IgD-negative memory B cell (primary cell): ENCODE results near the gene TAL1. TPM values are rescaled to one million over a fixed set of nuclear protein-coding genes. Genes with fewer than 3 reads are reported as not detected.

ENCODE experiments used
- H3K27ac Mint-ChIP-seq, 3 donors: one replicate each; pipeline ENCODE4 v1.8.0; 2020 to 2022; ENCODE audit warnings: mild to moderate bottlenecking in 3 of 3, mixed read lengths in 3 of 3, moderate library complexity in 1 of 3
- H3K27me3 Mint-ChIP-seq: one replicate; pipeline ENCODE4 v1.8.0; 2021; ENCODE audit warnings: mixed read lengths
- H3K36me3 Mint-ChIP-seq: one replicate; pipeline ENCODE4 v1.8.0; 2020; ENCODE audit warnings: mild to moderate bottlenecking, mixed read lengths
- H3K4me1 Mint-ChIP-seq, 3 donors: one replicate each; pipeline ENCODE4 v1.8.0; 2020 to 2022; ENCODE audit warnings: mixed read lengths in 3 of 3, mild to moderate bottlenecking in 1 of 3
- H3K4me3 Mint-ChIP-seq, 4 donors: one replicate each; pipeline ENCODE4 v1.8.0; 2020 to 2022; ENCODE audit warnings: mild to moderate bottlenecking in 4 of 4, mixed read lengths in 4 of 4, moderate library complexity in 3 of 4
- H3K9me3 Mint-ChIP-seq, 3 donors: one replicate each; pipeline ENCODE4 v1.8.0; 2020 to 2021; ENCODE audit warnings: mixed read lengths in 3 of 3, mild to moderate bottlenecking in 1 of 3
- polyA plus RNA-seq: library from polyadenylated mRNA; unstranded; fragments of 300-500 nt; fragmentation: Illumina TruSeq; gene quantifications from one replicate; pipeline ENCODE4 v1.2.3, GENCODE V29; 2021

Gene TAL1
- polyA plus RNA-seq, 1 donor from 2014 or later, result 0.19 TPM

GRCh38 chr1:47181095-47181954 lies 50.7 kb downstream of the TAL1 start:
- no peak overlapping the region for H3K4me3 Mint-ChIP-seq
- H3K36me3 Mint-ChIP-seq, result no peaks in the 10 kb centered on the region
- H3K27me3 Mint-ChIP-seq, result peaks cover 20% of the 10 kb centered on the region

GRCh38 chr1:47180603-47181094 lies 51.4 kb downstream of the TAL1 start:
- Mint-ChIP-seq H3K9me3 (no peaks in the 10 kb centered on the region), H3K4me3 (no peak overlapping the region), H3K36me3 (no peaks in the 10 kb centered on the region), H3K27ac (peak overlapping the region in 1 of 3 donors; percentile 2), H3K4me1 (peaks cover 0 to 6% (median 4%) of the 10 kb centered on the region in 3 donors), H3K27me3 (peaks cover 20% of the 10 kb centered on the region)

More at GRCh38 chr1:47181095-47181954, 50.7 kb downstream of the TAL1 start:
- Mint-ChIP-seq H3K27ac (peak overlapping the region in 1 of 3 donors; percentile 43), H3K4me1 (peaks cover 0 to 6% (median 4%) of the 10 kb centered on the region in 3 donors), H3K9me3 (no peaks in the 10 kb centered on the region)

GRCh38 chr1:47179988-47180563 lies 51.9 kb downstream of the TAL1 start:
- Mint-ChIP-seq H3K27me3 (peaks cover 20% of the 10 kb centered on the region), H3K36me3 (no peaks in the 10 kb centered on the region), H3K4me3 (peak overlapping the region in 1 of 4 donors; percentile 10), H3K9me3 (no peaks in the 10 kb centered on the region), H3K27ac (peak overlapping the region in 1 of 3 donors; percentile 2), H3K4me1 (peaks cover 0 to 10% (median 6%) of the 10 kb centered on the region in 3 donors)

- Mint-ChIP-seq H3K4me3 (peak overlapping the region in 3 of 4 donors; percentile 47 to 69 (median 66)), H3K4me1 (peaks cover 0 to 10% (median 9%) of the 10 kb centered on the region in 3 donors), H3K27me3 (peaks cover 20% of the 10 kb centered on the region), H3K9me3 (no peaks in the 10 kb centered on the region), H3K36me3 (no peaks in the 10 kb centered on the region), H3K27ac (peak overlapping the region in 1 of 3 donors; percentile 54)
Observed at GRCh38 chr1:47179017-47179987, 52.7 kb downstream of the TAL1 start.

GRCh38 chr1:47178654-47179016 lies 53.4 kb downstream of the TAL1 start:
- Mint-ChIP-seq H3K36me3 (no peaks in the 10 kb centered on the region), H3K9me3 (no peaks in the 10 kb centered on the region), H3K4me3 (no peak overlapping the region), H3K4me1 (peaks cover 0 to 10% (median 9%) of the 10 kb centered on the region in 3 donors), H3K27me3 (peaks cover 21% of the 10 kb centered on the region), H3K27ac (no peak overlapping the region)

GRCh38 chr1:47178020-47178419 lies 54.0 kb downstream of the TAL1 start:
- Mint-ChIP-seq H3K27me3 (peaks cover 22% of the 10 kb centered on the region), H3K36me3 (no peaks in the 10 kb centered on the region), H3K4me1 (peaks cover 0 to 10% (median 9%) of the 10 kb centered on the region in 3 donors), H3K9me3 (no peaks in the 10 kb centered on the region), H3K4me3 (no peak overlapping the region), H3K27ac (no peak overlapping the region)

- Mint-ChIP-seq H3K27me3 (peaks cover 17% of the 10 kb centered on the region), H3K36me3 (no peaks in the 10 kb centered on the region), H3K9me3 (no peaks in the 10 kb centered on the region), H3K27ac (no peak overlapping the region), H3K4me3 (no peak overlapping the region), H3K4me1 (peaks cover 0 to 10% (median 9%) of the 10 kb centered on the region in 3 donors)
Observed at GRCh38 chr1:47175227-47175934, 56.6 kb downstream of the TAL1 start.

GRCh38 chr1:47174656-47175020 lies 57.4 kb downstream of the TAL1 start:
- Mint-ChIP-seq H3K4me1 (peaks cover 0 to 9% (median 8%) of the 10 kb centered on the region in 3 donors), H3K4me3 (no peak overlapping the region), H3K27me3 (peaks cover 15% of the 10 kb centered on the region), H3K9me3 (no peaks in the 10 kb centered on the region), H3K27ac (no peak overlapping the region), H3K36me3 (no peaks in the 10 kb centered on the region)

- Mint-ChIP-seq H3K27me3 (peaks cover 5% of the 10 kb centered on the region), H3K4me1 (peaks cover 0 to 5% (median 4%) of the 10 kb centered on the region in 3 donors), H3K36me3 (no peaks in the 10 kb centered on the region), H3K9me3 (peaks cover 0 to 2% (median 0%) of the 10 kb centered on the region in 3 donors), H3K27ac (no peak overlapping the region), H3K4me3 (no peak overlapping the region)
Observed at GRCh38 chr1:47172782-47173181, 59.2 kb downstream of the TAL1 start.

Other genes with a start within 250 kb of the TAL1 start
- gene CYP4X1, start 208.6 kb downstream of the TAL1 start, polyA plus RNA-seq, result not detected
- not detected for gene CYP4Z1, start 165.0 kb downstream of the TAL1 start, polyA plus RNA-seq
- gene CYP4A22, start 94.8 kb downstream of the TAL1 start, polyA plus RNA-seq, result not detected
- 1.1 TPM for gene PDZK1IP1, start 42.2 kb downstream of the TAL1 start, polyA plus RNA-seq
- 1.3 TPM for gene STIL, start 81.9 kb upstream of the TAL1 start, polyA plus RNA-seq
- 119 TPM for gene CMPK1, start 101.6 kb upstream of the TAL1 start, polyA plus RNA-seq
- not detected for gene FOXE3, start 184.1 kb upstream of the TAL1 start, polyA plus RNA-seq
- 0.04 TPM for gene FOXD2, start 205.8 kb upstream of the TAL1 start, polyA plus RNA-seq